Measurements from ENCODE around the gene TUBE1.

DNA sequence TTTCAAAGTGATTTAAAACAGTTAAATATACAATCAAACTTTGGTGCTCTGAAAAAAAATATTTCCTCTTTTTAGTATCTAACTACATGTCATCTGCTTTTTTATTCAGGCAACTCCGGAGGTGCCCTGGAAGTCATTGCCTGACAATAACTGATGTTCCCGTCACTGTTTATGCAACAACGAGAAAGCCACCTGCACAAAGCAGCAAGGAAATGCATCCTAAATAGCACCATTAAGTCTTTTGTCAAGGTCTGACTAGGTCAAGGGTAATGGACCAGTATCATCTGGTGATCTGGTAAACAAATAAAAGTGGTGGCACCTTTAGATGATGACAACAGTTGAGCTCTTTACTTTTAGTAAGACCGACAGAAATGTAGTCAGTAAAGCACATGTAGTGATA, 13.3 kb upstream of the TUBE1 start:
- TF ChIP-seq, protein P1, sequence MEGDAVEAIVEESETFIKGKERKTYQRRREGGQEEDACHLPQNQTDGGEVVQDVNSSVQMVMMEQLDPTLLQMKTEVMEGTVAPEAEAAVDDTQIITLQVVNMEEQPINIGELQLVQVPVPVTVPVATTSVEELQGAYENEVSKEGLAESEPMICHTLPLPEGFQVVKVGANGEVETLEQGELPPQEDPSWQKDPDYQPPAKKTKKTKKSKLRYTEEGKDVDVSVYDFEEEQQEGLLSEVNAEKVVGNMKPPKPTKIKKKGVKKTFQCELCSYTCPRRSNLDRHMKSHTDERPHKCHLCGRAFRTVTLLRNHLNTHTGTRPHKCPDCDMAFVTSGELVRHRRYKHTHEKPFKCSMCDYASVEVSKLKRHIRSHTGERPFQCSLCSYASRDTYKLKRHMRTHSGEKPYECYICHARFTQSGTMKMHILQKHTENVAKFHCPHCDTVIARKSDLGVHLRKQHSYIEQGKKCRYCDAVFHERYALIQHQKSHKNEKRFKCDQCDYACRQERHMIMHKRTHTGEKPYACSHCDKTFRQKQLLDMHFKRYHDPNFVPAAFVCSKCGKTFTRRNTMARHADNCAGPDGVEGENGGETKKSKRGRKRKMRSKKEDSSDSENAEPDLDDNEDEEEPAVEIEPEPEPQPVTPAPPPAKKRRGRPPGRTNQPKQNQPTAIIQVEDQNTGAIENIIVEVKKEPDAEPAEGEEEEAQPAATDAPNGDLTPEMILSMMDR (IDR thresholded peaks at IDR 0.05 in 8 of 11, conservative IDR thresholded peaks at IDR 0.05 in 3 of 11): no peak
- TF ChIP-seq POLR2AphosphoS5 (IDR thresholded peaks at IDR 0.05): no peak
- no peak for TF ChIP-seq POLR2A (IDR thresholded peaks at IDR 0.05)
